H9 (cell line): Measurements from ENCODE around the gene PHAF1. TPM values are rescaled to one million over a fixed set of nuclear protein-coding genes. Genes with fewer than 3 reads are reported as not detected.

Experiments used
- DNase-seq: peaks from one replicate; pipeline ENCODE4 v3.0.0-alpha.2; 2017
- H2AFZ ChIP-seq: one replicate; pipeline ENCODE4 v1.6.1; 2013; ENCODE audit warnings: mild to moderate bottlenecking, low read length, control low read depth, moderate library complexity
- H2AK5ac ChIP-seq: 2 replicates; pipeline ENCODE4 v1.6.1; 2013; ENCODE audit warnings: low read length, control low read depth, mixed read lengths; ENCODE audit not compliant: insufficient read length
- H2BK120ac ChIP-seq: one replicate; pipeline ENCODE4 v1.6.1; 2013; ENCODE audit warnings: low read depth, mild to moderate bottlenecking, low read length, control low read depth, inconsistent platforms; ENCODE audit not compliant: poor library complexity, severe bottlenecking
- H2BK12ac ChIP-seq: 2 replicates; pipeline ENCODE4 v1.6.1; 2013; ENCODE audit warnings: low read length, control low read depth, mixed read lengths, low read depth; ENCODE audit not compliant: insufficient read length
- H2BK15ac ChIP-seq: 2 replicates; pipeline ENCODE4 v1.6.1; 2013; ENCODE audit warnings: low read depth, low read length, control low read depth
- H2BK20ac ChIP-seq: one replicate; pipeline ENCODE4 v1.6.1; 2013; ENCODE audit warnings: low read depth, mild to moderate bottlenecking, low read length, control low read depth, inconsistent platforms; ENCODE audit not compliant: poor library complexity, severe bottlenecking
- H2BK5ac ChIP-seq: 2 replicates; pipeline ENCODE4 v1.6.1; 2013; ENCODE audit warnings: low read length, control low read depth, mixed read lengths; ENCODE audit not compliant: insufficient read length
- H3K14ac ChIP-seq: 2 replicates; pipeline ENCODE4 v1.6.1; 2013; ENCODE audit warnings: low read length, control low read depth; ENCODE audit not compliant: insufficient read depth
- H3K18ac ChIP-seq: 2 replicates; pipeline ENCODE4 v1.6.1; 2013; ENCODE audit warnings: low read depth, mild to moderate bottlenecking, mixed read lengths, low read length, control low read depth; ENCODE audit not compliant: insufficient read length
- H3K23ac ChIP-seq: 2 replicates; pipeline ENCODE4 v1.6.1; 2013; ENCODE audit warnings: low read length, control low read depth, mixed read lengths, low read depth; ENCODE audit not compliant: insufficient read length
- H3K23me2 ChIP-seq: 2 replicates; pipeline ENCODE4 v1.6.1; 2013; ENCODE audit warnings: low read depth, mild to moderate bottlenecking, mixed read lengths, low read length, control low read depth; ENCODE audit not compliant: insufficient read length, poor library complexity, severe bottlenecking
- H3K27ac ChIP-seq: 2 replicates; pipeline ENCODE4 v1.5.1; 2013; ENCODE audit warnings: low read length, control low read depth, mixed read lengths, low read depth; ENCODE audit not compliant: insufficient read length
- H3K27me3 ChIP-seq: 2 replicates; pipeline ENCODE4 v1.6.1; 2013; ENCODE audit warnings: low read length, control low read depth, inconsistent platforms; ENCODE audit not compliant: insufficient read depth
- H3K4ac ChIP-seq: 2 replicates; pipeline ENCODE4 v1.6.1; 2013; ENCODE audit warnings: low read depth, mild to moderate bottlenecking, control low read depth, inconsistent platforms, low read length, moderate library complexity
- H3K4me1 ChIP-seq: 2 replicates; pipeline ENCODE4 v1.6.1; 2013; ENCODE audit warnings: low read length, control low read depth, inconsistent platforms; ENCODE audit not compliant: insufficient read depth
- H3K4me2 ChIP-seq: 2 replicates; pipeline ENCODE4 v1.6.1; 2013; ENCODE audit warnings: low read length, control low read depth, mixed read lengths; ENCODE audit not compliant: insufficient read length, insufficient read depth
- H3K56ac ChIP-seq: 2 replicates; pipeline ENCODE4 v1.6.1; 2013; ENCODE audit warnings: low read depth, mild to moderate bottlenecking, mixed read lengths, low read length, control low read depth; ENCODE audit not compliant: insufficient read length
- H3K79me1 ChIP-seq: 2 replicates; pipeline ENCODE4 v1.6.1; 2013; ENCODE audit warnings: low read depth, mild to moderate bottlenecking, moderate library complexity, low read length, control low read depth, inconsistent platforms; ENCODE audit not compliant: insufficient read depth, poor library complexity, severe bottlenecking
- H3K79me2 ChIP-seq: 2 replicates; pipeline ENCODE4 v1.6.1; 2013; ENCODE audit warnings: low read length, control low read depth, inconsistent platforms; ENCODE audit not compliant: insufficient read depth
- H3K9ac ChIP-seq: 2 replicates; pipeline ENCODE4 v1.6.1; 2013; ENCODE audit warnings: low read length, control low read depth, mixed read lengths; ENCODE audit not compliant: insufficient read length; ENCODE audit errors: extremely low read depth
- H3K9me3 ChIP-seq: one replicate; pipeline ENCODE4 v1.6.1; 2013; ENCODE audit warnings: low read depth, low read length, inconsistent platforms; ENCODE audit not compliant: control insufficient read depth
- H3T11ph ChIP-seq: one replicate; pipeline ENCODE4 v1.6.1; 2013; ENCODE audit warnings: mild to moderate bottlenecking, low read length, control low read depth, inconsistent platforms
- H4K20me1 ChIP-seq: one replicate; pipeline ENCODE4 v1.6.1; 2013; ENCODE audit not compliant: control insufficient read depth, insufficient read length, insufficient read depth
- H4K5ac ChIP-seq: 2 replicates; pipeline ENCODE4 v1.6.1; 2013; ENCODE audit warnings: low read depth, mild to moderate bottlenecking, mixed read lengths, low read length, control low read depth; ENCODE audit not compliant: insufficient read length
- H4K8ac ChIP-seq: replicated peaks from 2 replicates; pipeline ENCODE4 v1.6.1; 2013; ENCODE audit warnings: low read length, control low read depth, mixed read lengths, low read depth; ENCODE audit not compliant: insufficient read length
- H4K91ac ChIP-seq: 2 replicates; pipeline ENCODE4 v1.6.1; 2013; ENCODE audit warnings: low read depth, mild to moderate bottlenecking, moderate library complexity, mixed read lengths, low read length, control low read depth; ENCODE audit not compliant: insufficient read length
- H3K27ac Mint-ChIP-seq, 3 experiments: 2 replicates in 2 of 3; 3 replicates in 1 of 3; pipeline ENCODE4 v1.8.0; 2020 to 2021; ENCODE audit warnings: mixed read lengths in 3 of 3, mild to moderate bottlenecking in 1 of 3, moderate library complexity in 1 of 3
- H3K27me3 Mint-ChIP-seq: 2 replicates; pipeline ENCODE4 v1.8.0; 2021; ENCODE audit warnings: low read depth, mild to moderate bottlenecking, moderate library complexity, mixed read lengths
- H3K36me3 Mint-ChIP-seq, 3 experiments: 2 replicates in 2 of 3; 3 replicates in 1 of 3; pipeline ENCODE4 v1.8.0; 2020 to 2021; ENCODE audit warnings: low read depth in 3 of 3, mixed read lengths in 3 of 3; ENCODE audit not compliant: insufficient read depth in 1 of 3
- H3K4me1 Mint-ChIP-seq, 2 experiments: 2 replicates each; pipeline ENCODE4 v1.8.0; 2020; ENCODE audit warnings: mixed read lengths in 2 of 2
- H3K4me3 Mint-ChIP-seq, 2 experiments: 2 replicates in 1 of 2; 3 replicates in 1 of 2; pipeline ENCODE4 v1.8.0; 2020 to 2021; ENCODE audit warnings: mild to moderate bottlenecking in 2 of 2, mixed read lengths in 2 of 2, moderate library complexity in 1 of 2
- H3K9me3 Mint-ChIP-seq, 2 experiments: 2 replicates in 1 of 2; 3 replicates in 1 of 2; pipeline ENCODE4 v1.8.0; 2020; ENCODE audit warnings: mild to moderate bottlenecking in 2 of 2, mixed read lengths in 2 of 2, moderate library complexity in 1 of 2
- CTCF ChIP-seq: fragments of 200-600 bp; sonication (generic); conservative IDR thresholded peaks from 3 replicates; pipeline ENCODE4 v1.8.0; 2021; ENCODE audit warnings: antibody characterized with exemption, mild to moderate bottlenecking
- WGBS: extraction: QIAGEN DNeasy Blood & Tissue Kit; methylation state at CpG from one replicate; pipeline ENCODE4 v1.1.7; 2013; ENCODE audit warnings: missing lambda C conversion rate, low lambda C conversion rate, mixed read lengths; ENCODE audit not compliant: insufficient read length; ENCODE audit errors: extremely low coverage; 5-methylcytosine and 5-hydroxymethylcytosine counted together
- total RNA-seq: library from RNA; stranded (reverse); gene quantifications from 2 replicates; pipeline ENCODE4 v1.2.1, GENCODE V29; 2021

PHAF1 gene
- total RNA-seq, 1 experiment from 2014 or later, result 18.8 TPM

DNA sequence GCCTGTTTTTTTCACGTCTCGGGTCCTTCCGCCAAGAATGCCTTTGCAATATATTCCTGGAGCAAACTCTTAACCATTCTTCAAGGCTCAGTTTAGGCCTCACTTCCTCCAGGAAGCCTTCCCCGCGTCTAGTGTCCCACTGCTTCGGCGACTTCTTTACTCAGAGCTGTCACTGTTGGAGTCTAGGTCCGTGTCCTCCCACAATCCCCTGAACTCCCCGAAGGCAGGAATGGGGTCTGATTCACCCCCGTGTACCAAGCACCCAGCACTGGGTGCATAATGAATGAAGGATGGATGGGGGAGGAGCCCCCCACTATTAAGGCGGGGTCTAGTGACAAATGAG is 73.5 kb downstream of the PHAF1 start:
- peaks cover 20 to 21% of the 10 kb centered on the region in 2 experiments for H3K4me1 Mint-ChIP-seq
- Histone ChIP-seq H2AK5ac (no peak overlapping the region), H2AFZ (no peak overlapping the region), H3K4me1 (peaks cover 6% of the 10 kb centered on the region; the same call in 1 of the 2 replicates), H3K9ac (peak overlapping the region; percentile 12), H2BK5ac (no peak overlapping the region), H4K91ac (no peak overlapping the region), H4K8ac (no peak overlapping the region), H3K27me3 (peaks cover 4% of the 10 kb centered on the region; the same call in 1 of the 2 replicates), H3K4ac (no peak overlapping the region), H2BK120ac (no peak overlapping the region), H3K79me1 (no peaks in the 10 kb centered on the region), H2BK15ac (no peak overlapping the region), H3T11ph (no peak overlapping the region), H2BK20ac (no peak overlapping the region), H3K23ac (no peak overlapping the region), H3K27ac (no peak overlapping the region), H3K18ac (no peak overlapping the region), H3K56ac (no peak overlapping the region), H3K9me3 (no peaks in the 10 kb centered on the region), H3K4me2 (peak overlapping the region; percentile 75), H3K23me2 (peaks cover 17% of the 10 kb centered on the region), H4K5ac (no peak overlapping the region), H4K20me1 (no peaks in the 10 kb centered on the region), H3K14ac (no peak overlapping the region), H2BK12ac (no peak overlapping the region), H3K79me2 (no peaks in the 10 kb centered on the region)
- no CpG with 5 or more reads among the region's 11 CpGs for WGBS
- no peak overlapping the region for H3K4me3 Mint-ChIP-seq
- peaks cover 0 to 5% (median 0%) of the 10 kb centered on the region in 3 experiments; a peak in 1 of 7 replicates for H3K36me3 Mint-ChIP-seq
- no peak for DNase-seq
- H3K27me3 Mint-ChIP-seq, result peaks cover 32% of the 10 kb centered on the region
- TF ChIP-seq CTCF, result no peak
- H3K9me3 Mint-ChIP-seq, result no peaks in the 10 kb centered on the region; a peak in 1 of 5 replicates
- no peak overlapping the region for H3K27ac Mint-ChIP-seq
